Measurements from ENCODE around the gene CASP4. TPM values are rescaled to one million over a fixed set of nuclear protein-coding genes. Genes with fewer than 3 reads are reported as not detected.
"Not testable (repeated sequence)": the region's sequence is repeated elsewhere in the genome, so short reads cannot be mapped to it uniquely, and the experiment has no call there.

CASP4 gene
- total RNA-seq, 1 donor from 2014 or later, result 50.9 TPM

GRCh38 chr11:104956528-104956927 lies 11.8 kb downstream of the CASP4 start:
- no peak for DNase-seq (ENCODE audit: low spot score)

DNA sequence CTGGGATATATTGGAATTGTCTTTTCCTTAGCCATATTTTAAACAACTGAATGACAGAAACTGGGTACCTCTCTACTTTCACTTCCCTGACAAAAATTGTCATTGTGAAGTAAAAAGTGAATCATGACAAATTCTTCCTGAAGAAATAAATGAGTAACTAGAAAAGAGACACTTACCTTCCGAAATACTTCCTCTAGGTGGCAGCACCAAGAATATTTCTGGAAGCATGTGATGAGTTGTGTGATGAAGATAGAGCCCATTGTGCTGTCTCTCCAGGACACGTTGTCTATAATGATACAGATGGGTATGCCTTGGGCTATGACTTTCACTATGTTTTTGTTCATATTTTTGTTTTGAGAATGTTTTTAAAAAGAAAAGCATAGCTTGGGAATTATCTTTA lies 21.5 kb downstream of the CASP4 start:
- peak; percentile 29 for DNase-seq (ENCODE audit: low spot score)

DNA sequence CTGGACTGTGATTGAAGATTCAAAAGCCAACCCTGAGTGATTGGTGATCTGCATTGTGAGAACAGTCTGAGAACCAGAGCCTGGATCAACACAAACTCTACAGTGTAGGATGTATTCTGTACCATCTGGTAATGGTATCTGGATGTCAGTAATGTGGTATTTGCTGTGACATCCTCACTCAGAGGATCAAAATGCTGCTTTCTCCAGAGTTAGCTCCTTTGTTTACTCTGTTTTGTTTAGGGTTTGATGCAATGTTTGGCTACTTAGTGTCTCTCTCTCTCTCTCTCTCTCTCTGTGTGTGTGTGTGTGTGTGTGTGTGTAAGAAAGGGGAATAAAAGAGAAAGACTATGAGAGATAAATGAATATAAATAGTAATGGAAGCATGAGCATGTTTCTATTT lies 24.3 kb downstream of the CASP4 start:
- no peak for DNase-seq (ENCODE audit: low spot score)

- no peak for DNase-seq (ENCODE audit: low spot score)
These were observed 24.8 kb downstream of the CASP4 start for GRCh38 chr11:104943561-104943960.

GRCh38 chr11:104934594-104934993 lies 33.8 kb downstream of the CASP4 start:
- no peak for DNase-seq (ENCODE audit: low spot score)

- not testable (repeated sequence) for DNase-seq (ENCODE audit: low spot score)
These were observed 34.3 kb downstream of the CASP4 start for GRCh38 chr11:104934073-104934472.

DNA sequence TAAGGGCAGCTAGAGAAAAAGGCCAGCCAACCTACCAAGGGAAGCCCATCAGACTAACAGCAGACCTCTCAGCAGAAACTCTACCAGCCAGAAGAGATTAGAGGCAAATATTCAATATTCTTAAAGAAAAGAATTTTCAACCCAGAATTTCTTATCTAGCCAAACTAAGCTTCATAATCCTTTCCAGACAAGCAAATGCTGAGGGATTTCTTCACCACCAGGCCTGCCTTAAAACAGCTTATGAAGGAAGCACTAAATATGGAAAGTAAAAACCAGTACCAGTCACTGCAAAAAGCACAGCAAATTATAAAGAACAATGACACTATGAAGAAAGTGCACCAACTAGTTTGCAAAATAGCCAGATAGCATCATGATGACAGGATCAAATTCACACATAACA lies 39.6 kb downstream of the CASP4 start:
- DNase-seq (ENCODE audit: low spot score), result no peak

DNA sequence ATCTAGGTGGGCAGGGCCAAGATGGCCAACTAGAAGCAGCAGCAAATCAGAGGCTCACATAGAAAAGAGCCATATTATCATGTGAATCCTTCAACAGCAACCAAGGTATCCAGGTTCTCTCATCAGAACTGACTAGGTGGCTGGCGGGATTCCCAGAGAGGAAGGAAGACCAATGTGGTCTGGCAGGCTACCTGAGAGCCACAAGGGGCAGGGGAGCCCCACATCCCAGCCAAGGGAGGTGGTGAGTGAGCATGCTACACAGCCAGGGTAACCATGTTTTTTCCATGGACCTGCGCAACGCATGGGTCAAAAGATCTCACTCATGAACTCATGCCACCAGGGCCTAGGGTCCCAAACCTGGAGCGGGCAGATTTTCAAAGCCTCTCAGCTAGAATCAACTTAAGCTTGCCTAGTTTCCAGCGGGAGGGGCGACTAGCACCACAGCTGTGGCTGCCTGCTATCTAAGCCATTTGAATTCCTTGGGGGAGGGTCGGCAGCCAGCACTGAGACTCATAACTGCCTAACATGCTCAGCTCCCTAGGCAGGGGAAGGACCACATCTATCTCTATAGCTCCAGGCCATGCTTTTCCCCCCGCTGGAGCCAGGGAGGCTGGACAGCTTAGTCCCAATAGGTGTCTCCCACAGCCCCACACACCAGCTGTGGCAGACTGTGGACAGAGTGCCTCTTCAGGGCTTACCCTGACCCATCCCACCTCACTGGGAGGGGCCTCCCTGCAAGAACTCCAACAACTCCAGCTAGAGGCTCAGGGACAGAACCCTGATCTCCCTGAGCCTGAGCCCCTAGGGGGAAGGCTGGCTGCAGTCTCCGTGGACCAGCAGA lies 41.4 kb downstream of the CASP4 start:
- DNase-seq (ENCODE audit: low spot score), result no peak

DNA sequence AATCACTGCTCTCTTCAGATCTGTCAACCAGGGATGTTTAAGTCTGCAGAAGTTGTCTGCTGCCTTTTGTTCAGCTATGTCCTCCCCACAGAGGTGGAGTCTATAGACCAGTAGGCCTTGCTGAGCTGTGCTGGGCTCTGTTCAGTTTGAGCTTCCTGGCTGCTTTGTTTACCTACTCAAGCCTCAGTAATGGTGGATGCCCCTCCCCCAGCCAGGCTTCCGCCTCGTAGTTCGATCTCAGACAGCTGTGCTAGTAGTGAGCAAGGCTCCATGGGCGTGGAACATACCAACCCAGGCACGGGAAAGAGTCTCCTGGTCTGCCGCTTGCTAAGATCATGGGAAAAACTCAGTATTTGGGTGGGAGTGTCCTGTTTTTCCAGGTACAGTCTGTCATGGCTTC lies 42.5 kb downstream of the CASP4 start:
- DNase-seq (ENCODE audit: low spot score), result no peak

DNA sequence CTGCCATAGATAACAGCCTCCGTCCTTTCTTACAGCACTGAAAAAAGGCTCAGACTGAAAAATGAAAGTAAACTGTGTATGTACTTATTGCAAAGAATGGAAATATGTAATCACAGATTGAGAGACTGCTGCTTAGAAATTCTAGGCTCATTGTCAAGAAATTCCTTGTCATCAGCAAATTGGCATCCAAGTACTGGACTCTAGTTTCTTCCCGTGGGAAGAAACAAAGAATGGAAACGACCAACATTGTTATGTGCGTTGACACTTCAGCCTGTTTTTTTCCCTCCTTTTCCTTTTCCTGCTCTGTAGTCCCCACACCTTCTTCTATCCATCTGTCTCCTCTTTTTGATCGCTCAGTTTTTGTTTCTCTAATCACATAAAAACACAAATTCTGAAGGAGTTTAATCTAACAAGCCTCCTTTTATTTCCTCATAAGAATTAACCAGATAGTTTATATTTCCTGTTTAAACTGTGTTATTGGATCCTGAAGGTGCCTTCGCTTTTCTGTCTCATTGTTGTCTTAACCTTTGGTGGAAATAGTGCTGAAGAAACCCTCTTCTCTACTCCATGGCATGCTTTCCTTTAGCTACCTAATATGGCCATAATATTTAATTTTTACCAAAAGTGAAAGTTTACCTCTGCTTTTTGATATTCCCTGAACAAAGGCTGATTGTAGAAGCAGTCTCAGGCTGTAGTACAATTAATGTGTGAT lies 50.1 kb downstream of the CASP4 start:
- no peak for DNase-seq (ENCODE audit: low spot score)

GRCh38 chr11:104917271-104918112 lies 50.9 kb downstream of the CASP4 start:
- DNase-seq (ENCODE audit: low spot score), result no peak

DNA sequence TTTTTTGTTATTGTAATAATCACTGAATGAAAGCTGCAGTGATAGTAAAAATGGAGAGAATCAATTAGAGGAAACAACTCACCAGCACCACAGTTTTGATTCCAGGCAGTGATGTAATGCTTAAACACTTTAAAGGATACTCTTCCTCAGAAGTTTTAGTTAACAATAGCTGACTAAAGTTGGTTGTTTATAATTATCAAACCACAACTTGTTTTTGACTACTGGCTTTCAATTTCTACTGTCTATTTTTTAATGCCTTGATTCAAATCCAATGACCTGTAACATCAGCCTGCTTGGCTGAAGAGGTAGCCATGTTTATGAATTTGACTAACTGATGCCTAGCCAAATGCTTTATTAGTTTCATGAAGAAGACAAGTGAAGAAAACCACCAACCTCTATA lies 51.9 kb downstream of the CASP4 start:
- DNase-seq (ENCODE audit: low spot score), result no peak

DNA sequence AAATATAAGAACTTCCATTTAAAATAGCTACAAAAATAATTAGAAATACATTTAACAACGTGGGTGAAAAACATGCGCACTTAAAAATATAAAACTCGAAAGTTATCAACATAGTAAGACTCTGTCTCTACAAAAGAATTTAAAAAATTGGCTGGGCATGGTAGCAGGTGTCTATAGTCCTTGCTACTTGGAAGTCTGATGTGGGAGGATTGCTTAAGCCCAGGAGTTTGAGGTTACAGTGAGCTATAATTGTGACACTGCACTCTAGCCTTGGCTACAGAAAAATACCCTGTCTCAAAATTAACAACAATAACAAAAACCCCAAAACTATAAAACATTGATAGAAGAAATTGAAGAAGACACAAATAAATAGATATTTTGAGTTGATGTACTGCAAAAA lies 56.3 kb downstream of the CASP4 start:
- no peak for DNase-seq (ENCODE audit: low spot score)

DNA sequence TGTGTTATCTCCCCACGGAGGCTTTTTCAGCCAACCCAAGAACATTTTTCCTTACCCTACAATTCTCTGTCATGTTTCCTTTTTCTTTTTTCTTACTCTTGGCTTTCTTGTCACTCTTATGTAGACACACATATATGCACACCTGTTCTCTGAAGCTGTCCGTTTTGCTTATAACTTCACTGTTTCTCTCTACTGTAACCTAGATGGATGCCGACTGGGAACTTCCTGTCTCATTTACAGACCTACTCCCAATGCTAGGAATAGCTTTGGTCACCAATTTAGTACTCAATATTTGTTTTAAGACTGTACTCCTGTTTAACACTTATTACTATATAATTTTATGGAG lies 60.2 kb downstream of the CASP4 start:
- DNase-seq (ENCODE audit: low spot score), result no peak

DNA sequence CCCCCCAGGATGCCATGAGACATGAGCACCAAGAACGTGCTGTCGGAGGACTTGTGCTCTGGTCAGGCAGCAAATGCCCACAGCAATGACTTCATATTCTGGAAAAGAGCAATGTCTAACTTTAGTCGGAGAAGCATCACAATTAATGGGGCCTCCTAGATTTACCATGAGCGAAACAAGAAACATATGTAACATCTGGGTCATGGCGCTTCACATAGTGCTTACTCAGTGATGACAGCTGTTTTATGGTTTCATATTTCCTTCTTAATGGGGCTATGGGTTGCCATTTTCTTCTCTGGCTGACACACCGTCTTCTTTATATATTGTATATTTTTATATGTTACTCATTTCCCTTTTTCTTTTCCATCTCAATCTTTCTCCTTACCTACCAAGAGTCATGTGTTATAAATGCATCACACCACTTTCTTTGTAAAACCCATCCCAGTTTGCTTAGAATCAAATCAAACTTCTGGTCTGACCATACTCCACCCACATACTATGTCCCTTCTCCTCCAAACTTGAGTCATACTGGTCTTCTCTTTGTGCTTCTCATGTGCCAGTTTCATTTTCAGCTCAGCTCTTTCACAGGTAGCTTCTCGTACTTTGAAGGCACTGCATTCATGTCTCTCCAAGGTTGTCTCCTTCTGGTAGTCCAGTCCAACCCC lies 60.7 kb downstream of the CASP4 start:
- no peak for DNase-seq (ENCODE audit: low spot score)

DNA sequence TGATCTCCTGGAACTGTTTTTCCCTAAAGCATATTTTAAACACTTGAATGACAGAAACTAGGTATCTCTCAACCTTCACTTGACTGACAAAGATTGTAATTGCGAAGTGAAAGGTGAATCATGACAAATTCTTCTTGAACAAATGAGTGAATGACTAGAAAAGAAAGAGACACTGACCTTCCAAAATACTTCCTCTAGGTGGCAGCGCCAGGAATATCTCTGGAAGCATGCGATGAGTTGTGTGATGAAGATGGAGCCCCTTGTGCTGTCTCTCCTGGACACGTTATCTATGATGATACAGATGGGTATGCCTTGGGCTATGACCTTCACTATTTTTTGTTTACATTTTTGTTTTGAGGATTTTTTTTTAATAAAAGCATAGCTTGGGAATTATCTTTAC lies 63.1 kb downstream of the CASP4 start:
- no peak for DNase-seq (ENCODE audit: low spot score)

DNA sequence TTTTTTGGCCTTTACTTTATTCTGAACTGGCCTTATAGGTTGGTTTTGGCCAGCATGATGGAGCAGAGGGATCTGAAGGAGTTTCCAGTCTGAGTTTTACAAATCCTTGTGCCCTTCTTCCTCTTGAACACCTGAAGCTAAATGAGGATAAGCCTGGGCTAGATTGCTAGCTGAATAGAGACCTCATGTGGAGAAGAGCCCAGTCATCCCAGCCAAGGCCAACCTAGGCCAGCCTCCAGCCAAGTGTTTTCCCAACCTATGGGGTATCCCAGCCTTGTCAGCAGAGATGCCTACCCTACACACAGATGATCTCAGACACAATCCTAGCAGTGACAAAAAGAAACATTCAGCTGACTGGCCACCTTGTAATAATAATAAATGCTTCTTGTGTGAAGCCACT lies 69.1 kb downstream of the CASP4 start:
- no peak for DNase-seq (ENCODE audit: low spot score)

DNA sequence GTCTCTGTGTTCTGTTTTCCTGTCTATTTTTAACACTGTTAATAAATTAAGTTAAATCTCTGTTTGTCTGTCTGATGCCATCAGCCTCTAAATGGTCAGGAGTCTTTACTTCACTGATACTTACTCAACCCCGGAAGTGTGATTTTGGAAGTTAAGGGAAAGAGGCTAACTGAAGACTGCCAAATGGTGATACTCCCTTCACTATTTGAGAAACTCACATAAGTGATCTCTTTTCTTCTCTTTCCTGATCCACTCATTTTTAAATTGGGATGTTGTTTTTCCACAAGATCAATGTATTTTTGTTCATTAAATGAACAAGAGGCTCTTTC lies 69.7 kb downstream of the CASP4 start:
- no peak for DNase-seq (ENCODE audit: low spot score)

DNA sequence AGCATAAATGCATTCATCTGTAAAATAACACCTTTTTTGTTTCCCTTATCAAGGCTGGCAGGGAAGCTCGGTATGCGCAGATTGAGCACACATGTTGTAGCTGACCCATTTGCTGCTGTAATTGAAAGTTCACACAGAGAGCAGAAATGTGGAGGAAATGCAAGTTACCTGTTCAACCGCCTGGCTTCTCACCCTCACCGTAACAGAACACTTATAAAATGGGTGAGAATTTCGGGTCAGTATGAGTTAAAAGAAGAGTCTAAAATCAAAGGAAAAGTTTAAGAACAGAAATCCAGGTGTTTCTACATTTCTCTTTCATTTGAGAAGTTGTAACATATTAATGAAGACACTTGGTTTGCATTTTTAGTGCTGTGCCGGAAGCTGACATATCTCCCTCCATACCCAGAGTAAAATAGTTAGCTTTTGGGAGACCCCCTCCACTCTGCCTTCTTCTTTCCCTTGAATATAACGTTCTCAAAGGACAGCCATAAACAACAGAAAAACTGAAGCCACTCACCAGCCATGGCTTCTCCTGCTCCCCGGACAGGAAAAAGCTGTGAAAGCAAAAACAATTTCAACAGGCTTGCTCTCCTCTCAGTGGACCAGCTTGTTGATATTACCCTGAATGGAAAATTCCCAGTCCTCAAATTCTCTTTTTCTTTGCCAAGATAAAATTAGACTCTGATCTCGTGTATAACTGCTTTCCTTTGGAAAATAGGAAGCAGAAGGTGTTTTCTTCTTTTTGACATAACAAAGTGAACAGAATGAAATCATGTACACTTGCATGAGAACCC lies 70.3 kb downstream of the CASP4 start, which contains the start of gene CASP12:
TSS of gene CASP12 (minus strand) at position 570 of the 794 bp plus-strand sequence.
- DNase-seq (ENCODE audit: low spot score), result no peak

- no peak for DNase-seq (ENCODE audit: low spot score)
These were observed 72.7 kb downstream of the CASP4 start for GRCh38 chr11:104895634-104896033.

- no peak for DNase-seq (ENCODE audit: low spot score)
These were observed 74.5 kb downstream of the CASP4 start for GRCh38 chr11:104893876-104894275.

All from mucosa of gallbladder (tissue), 1 donor.